H9 (cell line): ENCODE data around the gene GRK4. TPM values are rescaled to one million over a fixed set of nuclear protein-coding genes. Genes with fewer than 3 reads are reported as not detected.

Experiments used
- DNase-seq: peaks from one replicate; pipeline ENCODE4 v3.0.0-alpha.2; 2017
- H2AFZ ChIP-seq: one replicate; pipeline ENCODE4 v1.6.1; 2013; ENCODE audit warnings: mild to moderate bottlenecking, low read length, control low read depth, moderate library complexity
- H2AK5ac ChIP-seq: 2 replicates; pipeline ENCODE4 v1.6.1; 2013; ENCODE audit warnings: low read length, control low read depth, mixed read lengths; ENCODE audit not compliant: insufficient read length
- H2BK120ac ChIP-seq: one replicate; pipeline ENCODE4 v1.6.1; 2013; ENCODE audit warnings: low read depth, mild to moderate bottlenecking, low read length, control low read depth, inconsistent platforms; ENCODE audit not compliant: poor library complexity, severe bottlenecking
- H2BK12ac ChIP-seq: 2 replicates; pipeline ENCODE4 v1.6.1; 2013; ENCODE audit warnings: low read length, control low read depth, mixed read lengths, low read depth; ENCODE audit not compliant: insufficient read length
- H2BK15ac ChIP-seq: 2 replicates; pipeline ENCODE4 v1.6.1; 2013; ENCODE audit warnings: low read depth, low read length, control low read depth
- H2BK20ac ChIP-seq: one replicate; pipeline ENCODE4 v1.6.1; 2013; ENCODE audit warnings: low read depth, mild to moderate bottlenecking, low read length, control low read depth, inconsistent platforms; ENCODE audit not compliant: poor library complexity, severe bottlenecking
- H2BK5ac ChIP-seq: 2 replicates; pipeline ENCODE4 v1.6.1; 2013; ENCODE audit warnings: low read length, control low read depth, mixed read lengths; ENCODE audit not compliant: insufficient read length
- H3K14ac ChIP-seq: 2 replicates; pipeline ENCODE4 v1.6.1; 2013; ENCODE audit warnings: low read length, control low read depth; ENCODE audit not compliant: insufficient read depth
- H3K18ac ChIP-seq: 2 replicates; pipeline ENCODE4 v1.6.1; 2013; ENCODE audit warnings: low read depth, mild to moderate bottlenecking, mixed read lengths, low read length, control low read depth; ENCODE audit not compliant: insufficient read length
- H3K23ac ChIP-seq: 2 replicates; pipeline ENCODE4 v1.6.1; 2013; ENCODE audit warnings: low read length, control low read depth, mixed read lengths, low read depth; ENCODE audit not compliant: insufficient read length
- H3K23me2 ChIP-seq: 2 replicates; pipeline ENCODE4 v1.6.1; 2013; ENCODE audit warnings: low read depth, mild to moderate bottlenecking, mixed read lengths, low read length, control low read depth; ENCODE audit not compliant: insufficient read length, poor library complexity, severe bottlenecking
- H3K27ac ChIP-seq: 2 replicates; pipeline ENCODE4 v1.5.1; 2013; ENCODE audit warnings: low read length, control low read depth, mixed read lengths, low read depth; ENCODE audit not compliant: insufficient read length
- H3K27me3 ChIP-seq: 2 replicates; pipeline ENCODE4 v1.6.1; 2013; ENCODE audit warnings: low read length, control low read depth, inconsistent platforms; ENCODE audit not compliant: insufficient read depth
- H3K4ac ChIP-seq: 2 replicates; pipeline ENCODE4 v1.6.1; 2013; ENCODE audit warnings: low read depth, mild to moderate bottlenecking, control low read depth, inconsistent platforms, low read length, moderate library complexity
- H3K4me1 ChIP-seq: 2 replicates; pipeline ENCODE4 v1.6.1; 2013; ENCODE audit warnings: low read length, control low read depth, inconsistent platforms; ENCODE audit not compliant: insufficient read depth
- H3K4me2 ChIP-seq: 2 replicates; pipeline ENCODE4 v1.6.1; 2013; ENCODE audit warnings: low read length, control low read depth, mixed read lengths; ENCODE audit not compliant: insufficient read length, insufficient read depth
- H3K56ac ChIP-seq: 2 replicates; pipeline ENCODE4 v1.6.1; 2013; ENCODE audit warnings: low read depth, mild to moderate bottlenecking, mixed read lengths, low read length, control low read depth; ENCODE audit not compliant: insufficient read length
- H3K79me1 ChIP-seq: 2 replicates; pipeline ENCODE4 v1.6.1; 2013; ENCODE audit warnings: low read depth, mild to moderate bottlenecking, moderate library complexity, low read length, control low read depth, inconsistent platforms; ENCODE audit not compliant: insufficient read depth, poor library complexity, severe bottlenecking
- H3K79me2 ChIP-seq: 2 replicates; pipeline ENCODE4 v1.6.1; 2013; ENCODE audit warnings: low read length, control low read depth, inconsistent platforms; ENCODE audit not compliant: insufficient read depth
- H3K9ac ChIP-seq: 2 replicates; pipeline ENCODE4 v1.6.1; 2013; ENCODE audit warnings: low read length, control low read depth, mixed read lengths; ENCODE audit not compliant: insufficient read length; ENCODE audit errors: extremely low read depth
- H3K9me3 ChIP-seq: one replicate; pipeline ENCODE4 v1.6.1; 2013; ENCODE audit warnings: low read depth, low read length, inconsistent platforms; ENCODE audit not compliant: control insufficient read depth
- H3T11ph ChIP-seq: one replicate; pipeline ENCODE4 v1.6.1; 2013; ENCODE audit warnings: mild to moderate bottlenecking, low read length, control low read depth, inconsistent platforms
- H4K20me1 ChIP-seq: one replicate; pipeline ENCODE4 v1.6.1; 2013; ENCODE audit not compliant: control insufficient read depth, insufficient read length, insufficient read depth
- H4K5ac ChIP-seq: 2 replicates; pipeline ENCODE4 v1.6.1; 2013; ENCODE audit warnings: low read depth, mild to moderate bottlenecking, mixed read lengths, low read length, control low read depth; ENCODE audit not compliant: insufficient read length
- H4K8ac ChIP-seq: replicated peaks from 2 replicates; pipeline ENCODE4 v1.6.1; 2013; ENCODE audit warnings: low read length, control low read depth, mixed read lengths, low read depth; ENCODE audit not compliant: insufficient read length
- H4K91ac ChIP-seq: 2 replicates; pipeline ENCODE4 v1.6.1; 2013; ENCODE audit warnings: low read depth, mild to moderate bottlenecking, moderate library complexity, mixed read lengths, low read length, control low read depth; ENCODE audit not compliant: insufficient read length
- H3K27ac Mint-ChIP-seq, 3 experiments: 2 replicates in 2 of 3; 3 replicates in 1 of 3; pipeline ENCODE4 v1.8.0; 2020 to 2021; ENCODE audit warnings: mixed read lengths in 3 of 3, mild to moderate bottlenecking in 1 of 3, moderate library complexity in 1 of 3
- H3K27me3 Mint-ChIP-seq: 2 replicates; pipeline ENCODE4 v1.8.0; 2021; ENCODE audit warnings: low read depth, mild to moderate bottlenecking, moderate library complexity, mixed read lengths
- H3K36me3 Mint-ChIP-seq, 3 experiments: 2 replicates in 2 of 3; 3 replicates in 1 of 3; pipeline ENCODE4 v1.8.0; 2020 to 2021; ENCODE audit warnings: low read depth in 3 of 3, mixed read lengths in 3 of 3; ENCODE audit not compliant: insufficient read depth in 1 of 3
- H3K4me1 Mint-ChIP-seq, 2 experiments: 2 replicates each; pipeline ENCODE4 v1.8.0; 2020; ENCODE audit warnings: mixed read lengths in 2 of 2
- H3K4me3 Mint-ChIP-seq, 2 experiments: 2 replicates in 1 of 2; 3 replicates in 1 of 2; pipeline ENCODE4 v1.8.0; 2020 to 2021; ENCODE audit warnings: mild to moderate bottlenecking in 2 of 2, mixed read lengths in 2 of 2, moderate library complexity in 1 of 2
- H3K9me3 Mint-ChIP-seq, 2 experiments: 2 replicates in 1 of 2; 3 replicates in 1 of 2; pipeline ENCODE4 v1.8.0; 2020; ENCODE audit warnings: mild to moderate bottlenecking in 2 of 2, mixed read lengths in 2 of 2, moderate library complexity in 1 of 2
- WGBS: extraction: QIAGEN DNeasy Blood & Tissue Kit; methylation state at CpG from one replicate; pipeline ENCODE4 v1.1.7; 2013; ENCODE audit warnings: missing lambda C conversion rate, low lambda C conversion rate, mixed read lengths; ENCODE audit not compliant: insufficient read length; ENCODE audit errors: extremely low coverage; 5-methylcytosine and 5-hydroxymethylcytosine counted together
- total RNA-seq: library from RNA; stranded (reverse); gene quantifications from 2 replicates; pipeline ENCODE4 v1.2.1, GENCODE V29; 2021
- TF ChIP-seq, protein P1 (sequence below): fragments of 200-600 bp; sonication (generic); conservative IDR thresholded peaks from 3 replicates; pipeline ENCODE4 v1.8.0; 2021; ENCODE audit warnings: antibody characterized with exemption, mild to moderate bottlenecking

GRK4 gene
- total RNA-seq, 1 experiment from 2014 or later, result 4.8 TPM

DNA sequence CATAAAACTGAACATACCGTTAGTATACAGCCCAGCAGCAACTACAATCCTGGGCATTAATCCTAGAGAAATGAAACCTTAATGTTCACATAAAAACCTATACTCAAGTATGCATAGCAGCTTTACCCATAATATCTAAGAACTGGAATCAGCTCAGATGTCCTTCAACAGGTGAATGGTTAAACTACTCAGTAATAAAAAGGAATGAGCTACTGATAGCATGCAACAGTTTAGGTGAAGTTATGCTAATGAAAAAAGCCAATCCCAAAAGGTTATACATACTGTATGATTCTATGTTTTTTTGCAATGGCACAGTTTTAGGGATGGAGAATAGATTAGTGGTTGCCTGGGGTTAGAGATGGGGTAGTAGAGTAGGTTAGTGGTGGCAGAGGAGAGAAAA is 120.4 kb downstream of the GRK4 start:
- H3K27me3 Mint-ChIP-seq, result no peaks in the 10 kb centered on the region
- TF ChIP-seq, protein P1, sequence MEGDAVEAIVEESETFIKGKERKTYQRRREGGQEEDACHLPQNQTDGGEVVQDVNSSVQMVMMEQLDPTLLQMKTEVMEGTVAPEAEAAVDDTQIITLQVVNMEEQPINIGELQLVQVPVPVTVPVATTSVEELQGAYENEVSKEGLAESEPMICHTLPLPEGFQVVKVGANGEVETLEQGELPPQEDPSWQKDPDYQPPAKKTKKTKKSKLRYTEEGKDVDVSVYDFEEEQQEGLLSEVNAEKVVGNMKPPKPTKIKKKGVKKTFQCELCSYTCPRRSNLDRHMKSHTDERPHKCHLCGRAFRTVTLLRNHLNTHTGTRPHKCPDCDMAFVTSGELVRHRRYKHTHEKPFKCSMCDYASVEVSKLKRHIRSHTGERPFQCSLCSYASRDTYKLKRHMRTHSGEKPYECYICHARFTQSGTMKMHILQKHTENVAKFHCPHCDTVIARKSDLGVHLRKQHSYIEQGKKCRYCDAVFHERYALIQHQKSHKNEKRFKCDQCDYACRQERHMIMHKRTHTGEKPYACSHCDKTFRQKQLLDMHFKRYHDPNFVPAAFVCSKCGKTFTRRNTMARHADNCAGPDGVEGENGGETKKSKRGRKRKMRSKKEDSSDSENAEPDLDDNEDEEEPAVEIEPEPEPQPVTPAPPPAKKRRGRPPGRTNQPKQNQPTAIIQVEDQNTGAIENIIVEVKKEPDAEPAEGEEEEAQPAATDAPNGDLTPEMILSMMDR, result no peak
- no peak overlapping the region for H3K4me2 ChIP-seq
- no peak overlapping the region for H3K27ac ChIP-seq
- H2BK12ac ChIP-seq, result no peak overlapping the region
- no peak overlapping the region for H3T11ph ChIP-seq
- H3K27ac Mint-ChIP-seq, result peak overlapping the region in 1 of 3 experiments; percentile 9; a peak in 1 of 7 replicates
- H4K5ac ChIP-seq, result no peak overlapping the region
- no peak overlapping the region for H2AK5ac ChIP-seq
- no peaks in the 10 kb centered on the region for H3K4me1 Mint-ChIP-seq
- no peak overlapping the region for H2BK120ac ChIP-seq
- H3K9me3 ChIP-seq, result no peaks in the 10 kb centered on the region
- no peak overlapping the region for H3K23ac ChIP-seq
- H3K79me1 ChIP-seq, result peaks cover 6% of the 10 kb centered on the region
- no CpG with 5 or more reads among the region's 1 CpG for WGBS
- no peaks in the 10 kb centered on the region for H4K20me1 ChIP-seq
- peaks cover 20% of the 10 kb centered on the region; the same call in 1 of the 2 replicates for H3K79me2 ChIP-seq
- DNase-seq, result no peak
- no peaks in the 10 kb centered on the region for H3K9me3 Mint-ChIP-seq
- H3K36me3 Mint-ChIP-seq, result peaks cover 6 to 22% (median 20%) of the 10 kb centered on the region in 3 experiments; a peak in 6 of 7 replicates
- H3K23me2 ChIP-seq, result no peaks in the 10 kb centered on the region
- H3K56ac ChIP-seq, result no peak overlapping the region
- H3K27me3 ChIP-seq, result no peaks in the 10 kb centered on the region
- no peak overlapping the region for H3K4ac ChIP-seq
- H2BK15ac ChIP-seq, result no peak overlapping the region
- no peak overlapping the region for H3K4me3 Mint-ChIP-seq
- no peak overlapping the region for H3K9ac ChIP-seq
- no peak overlapping the region for H3K18ac ChIP-seq
- no peaks in the 10 kb centered on the region for H3K4me1 ChIP-seq
- H4K8ac ChIP-seq, result no peak overlapping the region
- H2BK5ac ChIP-seq, result no peak overlapping the region
- H3K14ac ChIP-seq, result no peak overlapping the region
- H2BK20ac ChIP-seq, result no peak overlapping the region
- H2AFZ ChIP-seq, result no peak overlapping the region
- H4K91ac ChIP-seq, result no peak overlapping the region
